Forelimb muscle (tissue), 1 donor: ENCODE data around the gene IPO11. TPM values are rescaled to one million over a fixed set of nuclear protein-coding genes. Genes with fewer than 3 reads are reported as not detected.

Experiments used
- DNase-seq: peaks from one replicate; pipeline ENCODE4 v3.0.0-alpha.2; 2013; ENCODE audit warnings: low read depth
- polyA plus RNA-seq: library from polyadenylated mRNA; unstranded; fragments of 120-200 nt; gene quantifications from one replicate; pipeline ENCODE4 v1.2.1, GENCODE V29; 2013; ENCODE audit not compliant: insufficient read length

Gene IPO11
- polyA plus RNA-seq, 1 donor, result 22.6 TPM

GRCh38 chr5:62568800-62569432 lies 156.4 kb downstream of the IPO11 start:
- DNase-seq, result no peak

- no peak for DNase-seq
Observed at GRCh38 chr5:62569470-62569869, 156.9 kb downstream of the IPO11 start.

- DNase-seq, result no peak
Observed at GRCh38 chr5:62572918-62573514, 160.5 kb downstream of the IPO11 start.

- DNase-seq, result no peak
Observed at GRCh38 chr5:62574599-62574998, 162.0 kb downstream of the IPO11 start.

GRCh38 chr5:62575066-62575465 lies 162.5 kb downstream of the IPO11 start:
- no peak for DNase-seq

- no peak for DNase-seq
Observed at GRCh38 chr5:62575489-62575888, 162.9 kb downstream of the IPO11 start.

GRCh38 chr5:62576570-62577170 lies 164.1 kb downstream of the IPO11 start:
- DNase-seq, result no peak

- no peak for DNase-seq
Observed at GRCh38 chr5:62577488-62577887, 164.9 kb downstream of the IPO11 start.

- DNase-seq, result peak; percentile 45
Observed at GRCh38 chr5:62578540-62578939, 166.0 kb downstream of the IPO11 start, which contains the start of gene LRRC70. Gene LRRC70, plus strand, starts transcription at chr5:62578819. Its CDS starts 620 bp downstream, at chr5:62579439.

GRCh38 chr5:62579761-62580160 lies 167.2 kb downstream of the IPO11 start:
- no peak for DNase-seq

GRCh38 chr5:62581836-62582597 lies 169.5 kb downstream of the IPO11 start:
- DNase-seq, result no peak

- DNase-seq, result no peak
Observed at GRCh38 chr5:62584391-62584790, 171.8 kb downstream of the IPO11 start.

GRCh38 chr5:62585306-62585705 lies 172.7 kb downstream of the IPO11 start:
- DNase-seq, result no peak

- DNase-seq, result no peak
Observed at GRCh38 chr5:62585751-62586150, 173.2 kb downstream of the IPO11 start.

GRCh38 chr5:62587737-62588136 lies 175.2 kb downstream of the IPO11 start:
- no peak for DNase-seq

GRCh38 chr5:62588668-62589067 lies 176.1 kb downstream of the IPO11 start:
- no peak for DNase-seq

GRCh38 chr5:62589504-62589903 lies 176.9 kb downstream of the IPO11 start:
- no peak for DNase-seq

- DNase-seq, result no peak
Observed at GRCh38 chr5:62590387-62590786, 177.8 kb downstream of the IPO11 start.

- DNase-seq, result no peak
Observed at GRCh38 chr5:62592558-62592957, 180.0 kb downstream of the IPO11 start.

- DNase-seq, result no peak
Observed at GRCh38 chr5:62593331-62593730, 180.8 kb downstream of the IPO11 start.

- no peak for DNase-seq
Observed at GRCh38 chr5:62594364-62594984, 181.9 kb downstream of the IPO11 start.

GRCh38 chr5:62596096-62596495 lies 183.5 kb downstream of the IPO11 start:
- no peak for DNase-seq
